Psoas muscle (tissue), 8 donors: Measurements from ENCODE around the gene FIG4. TPM values are rescaled to one million over a fixed set of nuclear protein-coding genes. Genes with fewer than 3 reads are reported as not detected.

Experiments used
- ATAC-seq, 4 donors: fragments of 200-7000 bp; cut with Tn5 transposase; one replicate each; pipeline ENCODE4 v1.9.1; 2020; ENCODE audit warnings: moderate library complexity in 3 of 4, mild to moderate bottlenecking in 2 of 4
- DNase-seq, 2 donors: peaks; one replicate each; pipeline ENCODE4 v3.0.0-alpha.2; 2020
- H3K27ac ChIP-seq: fragments of 200-600 bp; one replicate; pipeline ENCODE4 v1.8.0; 2022
- H3K27me3 ChIP-seq, 3 donors: fragments of 200-600 bp in 1 of 3; one replicate each; pipeline versions ENCODE4 v1.6.1 to v1.8.0; 2013 to 2022; ENCODE audit warnings: low read length in 2 of 3, mild to moderate bottlenecking in 2 of 3, moderate library complexity in 1 of 3; ENCODE audit not compliant: insufficient read depth in 3 of 3
- H3K36me3 ChIP-seq, 2 donors: fragments of 200-600 bp in 1 of 2; one replicate each; pipeline versions ENCODE4 v1.6.1 to v1.8.0; 2013 to 2022; ENCODE audit warnings: low read depth in 1 of 2, mild to moderate bottlenecking in 1 of 2, moderate library complexity in 1 of 2; ENCODE audit not compliant: insufficient read depth in 1 of 2
- H3K4me1 ChIP-seq: fragments of 200-600 bp; one replicate; pipeline ENCODE4 v1.8.0; 2022
- H3K4me3 ChIP-seq: fragments of 200-600 bp; one replicate; pipeline ENCODE4 v1.8.0; 2022; ENCODE audit warnings: mild to moderate bottlenecking
- H3K9me3 ChIP-seq: fragments of 200-600 bp; one replicate; pipeline ENCODE4 v1.8.0; 2022
- WGBS, 3 donors: extraction: QIAGEN DNeasy Blood & Tissue Kit; methylation state at CpG; one replicate each; pipeline versions ENCODE4 v1.1.6 to v1.1.7; 2013; 5-methylcytosine and 5-hydroxymethylcytosine counted together
- intact Hi-C, 2 donors: fragments of 100-400 bp; cut with DNase I; formaldehyde crosslinking; loops; one replicate each; pipeline versions ENCODE4 v1.11.0 to v1.14.2; 2022
- polyA plus RNA-seq, 3 donors: library from polyadenylated mRNA; stranded (reverse); fragments of 200-250 nt; gene quantifications; one replicate each; pipeline ENCODE4 v1.2.3, GENCODE V29; 2013
- total RNA-seq, 4 donors: library from RNA; stranded (reverse); fragmentation: NEBNext Ultra II Directional in 2 of 4; extraction: Animal tissue kit (Norgen Biotek cat#: 25700) in 2 of 4; gene quantifications; one replicate each; pipeline versions ENCODE4 v1.2.1 to v1.2.4, GENCODE V29; 2021 to 2023
- TF ChIP-seq, protein P1 (sequence below): fragments of 200-600 bp; IDR thresholded peaks from one replicate; pipeline ENCODE4 v1.8.0; 2022; ENCODE audit warnings: antibody characterized with exemption
- donor health status: healthy with polysubstance abuse.
- donor health status: DM: no; HTN: no; CAD: no; lungs with moderate emphysema.
- donor health status: Bipolar disorder and iron deficiency.
- donor health status: healthy.
- donor health status: DM: yes; HTN: yes; CAD: no.
- donor health status: DM: no; HTN: no; CAD: no.
- donor health status: DM: no; HTN: no; CAD: no.
- donor health status: DM: yes; HTN: yes; CAD: no.

Gene FIG4
- total and polyA plus RNA-seq, 7 donors, result 5.8 to 12.5 (median 8.6) TPM

DNA sequence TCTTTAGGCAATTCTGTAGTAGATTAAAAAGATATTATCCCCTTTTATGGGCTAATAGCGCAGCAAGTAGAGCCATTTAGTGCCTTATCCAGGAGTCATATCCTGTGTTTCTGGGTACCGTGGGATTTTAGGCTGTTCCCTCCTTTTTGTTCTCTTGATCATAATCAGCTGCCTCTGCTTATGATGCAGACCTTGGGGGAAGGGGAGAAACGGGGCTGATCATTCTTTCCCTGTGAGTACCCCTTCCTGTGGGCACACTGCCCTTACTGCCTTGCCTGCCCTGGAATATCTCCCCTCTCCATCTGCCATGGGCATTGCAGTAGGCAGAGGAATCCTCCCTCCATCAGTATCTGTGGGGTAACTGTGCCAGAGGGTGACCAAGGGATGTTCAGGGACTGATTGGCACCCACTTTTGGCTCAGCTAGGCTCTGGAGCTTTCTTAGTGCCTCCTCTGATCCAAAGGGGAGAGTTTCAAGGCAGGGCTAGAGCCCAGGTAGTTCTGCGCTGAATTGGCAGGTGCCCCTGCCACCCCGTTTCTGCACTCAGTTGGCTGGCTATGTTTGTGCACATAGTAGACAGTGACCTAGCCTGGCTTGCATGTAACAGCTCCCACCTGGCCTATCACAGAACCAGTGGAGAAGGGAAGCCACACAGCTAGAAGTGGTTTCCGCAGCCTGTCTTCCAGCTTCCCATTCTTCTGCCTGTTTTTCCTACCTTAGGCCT is 103.3 kb downstream of the FIG4 start:
- Histone ChIP-seq H3K36me3 (peaks cover 0 to 15% of the 10 kb centered on the region in 2 donors), H3K4me3 (no peak overlapping the region), H3K9me3 (no peaks in the 10 kb centered on the region), H3K27me3 (no peaks in the 10 kb centered on the region), H3K4me1 (no peaks in the 10 kb centered on the region), H3K27ac (peak overlapping the region; percentile 42)
- ATAC-seq, result peak in 3 of 4 donors; percentile 20 to 30 (median 26)
- TF ChIP-seq, protein P1, sequence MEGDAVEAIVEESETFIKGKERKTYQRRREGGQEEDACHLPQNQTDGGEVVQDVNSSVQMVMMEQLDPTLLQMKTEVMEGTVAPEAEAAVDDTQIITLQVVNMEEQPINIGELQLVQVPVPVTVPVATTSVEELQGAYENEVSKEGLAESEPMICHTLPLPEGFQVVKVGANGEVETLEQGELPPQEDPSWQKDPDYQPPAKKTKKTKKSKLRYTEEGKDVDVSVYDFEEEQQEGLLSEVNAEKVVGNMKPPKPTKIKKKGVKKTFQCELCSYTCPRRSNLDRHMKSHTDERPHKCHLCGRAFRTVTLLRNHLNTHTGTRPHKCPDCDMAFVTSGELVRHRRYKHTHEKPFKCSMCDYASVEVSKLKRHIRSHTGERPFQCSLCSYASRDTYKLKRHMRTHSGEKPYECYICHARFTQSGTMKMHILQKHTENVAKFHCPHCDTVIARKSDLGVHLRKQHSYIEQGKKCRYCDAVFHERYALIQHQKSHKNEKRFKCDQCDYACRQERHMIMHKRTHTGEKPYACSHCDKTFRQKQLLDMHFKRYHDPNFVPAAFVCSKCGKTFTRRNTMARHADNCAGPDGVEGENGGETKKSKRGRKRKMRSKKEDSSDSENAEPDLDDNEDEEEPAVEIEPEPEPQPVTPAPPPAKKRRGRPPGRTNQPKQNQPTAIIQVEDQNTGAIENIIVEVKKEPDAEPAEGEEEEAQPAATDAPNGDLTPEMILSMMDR, result no peak
- no peak for DNase-seq
- 77 to 79% (median 77%) methylated on average over 6 of the region's 6 CpGs for WGBS, 3 donors
- intact Hi-C loops, result no loop called here

DNA sequence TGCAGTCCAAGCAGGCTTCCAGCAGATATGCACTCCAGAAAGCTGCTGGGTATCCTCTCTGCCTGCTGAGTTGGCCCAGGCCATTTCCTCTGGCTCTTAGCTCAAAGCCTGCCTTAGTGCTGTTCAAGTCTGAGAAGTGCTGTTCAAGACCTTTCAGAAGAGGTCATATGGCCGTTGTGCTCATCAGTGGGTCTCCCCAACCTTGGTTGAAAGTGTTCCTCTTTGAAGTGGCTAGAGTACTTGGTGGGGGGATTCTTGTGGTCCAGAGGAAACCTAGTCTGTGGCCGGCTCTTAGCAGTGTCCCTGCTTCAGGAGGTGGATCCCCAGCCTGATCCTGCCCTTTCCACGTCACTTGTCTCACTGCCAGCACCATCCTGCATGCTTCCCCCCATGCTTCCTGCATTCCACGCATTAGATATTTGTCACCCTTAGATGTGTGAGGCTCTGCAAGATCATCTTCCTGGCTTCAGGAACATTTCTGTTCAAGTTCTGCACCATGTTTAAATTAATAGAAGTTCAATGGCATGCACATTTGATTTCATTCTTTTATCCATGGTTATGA is 105.0 kb downstream of the FIG4 start:
- WGBS, 3 donors, result 69 to 81% (median 76%) methylated on average over 4 of the region's 4 CpGs
- TF ChIP-seq, protein P1, result no peak
- Histone ChIP-seq H3K27ac (no peak overlapping the region), H3K36me3 (peaks cover 0 to 23% of the 10 kb centered on the region in 2 donors), H3K9me3 (no peaks in the 10 kb centered on the region), H3K4me1 (no peaks in the 10 kb centered on the region), H3K4me3 (no peak overlapping the region), H3K27me3 (no peaks in the 10 kb centered on the region)
- ATAC-seq, result no peak
- no peak for DNase-seq
- intact Hi-C loops, result no loop called here

DNA sequence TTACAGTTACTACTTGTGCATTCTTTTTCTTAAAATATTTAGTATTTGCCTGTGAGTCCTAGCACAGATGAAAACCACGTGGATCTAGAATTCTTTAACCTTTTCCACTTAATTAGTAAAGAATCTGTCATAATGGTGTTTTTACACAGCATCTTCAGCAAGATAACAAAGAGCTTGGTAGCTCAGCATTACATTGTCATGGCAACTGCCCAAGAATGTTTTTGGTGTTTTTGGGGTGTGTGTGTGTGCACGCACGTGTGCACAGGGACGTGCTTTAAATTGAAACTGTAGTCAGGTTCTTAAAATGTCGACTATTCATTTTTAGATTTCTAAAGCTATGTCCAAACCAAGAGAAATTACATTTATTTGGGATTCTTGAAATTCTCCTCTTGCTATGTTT is 108.0 kb downstream of the FIG4 start:
- WGBS, 3 donors, result 76 to 83% (median 82%) methylated on average over 5 of the region's 5 CpGs
- Histone ChIP-seq H3K4me3 (no peak overlapping the region), H3K27ac (no peak overlapping the region), H3K4me1 (no peaks in the 10 kb centered on the region), H3K27me3 (no peaks in the 10 kb centered on the region), H3K36me3 (peaks cover 0 to 17% of the 10 kb centered on the region in 2 donors), H3K9me3 (no peaks in the 10 kb centered on the region)
- DNase-seq, result no peak
- TF ChIP-seq, protein P1, result no peak
- ATAC-seq, result no peak
- intact Hi-C loops, result no loop called here

DNA sequence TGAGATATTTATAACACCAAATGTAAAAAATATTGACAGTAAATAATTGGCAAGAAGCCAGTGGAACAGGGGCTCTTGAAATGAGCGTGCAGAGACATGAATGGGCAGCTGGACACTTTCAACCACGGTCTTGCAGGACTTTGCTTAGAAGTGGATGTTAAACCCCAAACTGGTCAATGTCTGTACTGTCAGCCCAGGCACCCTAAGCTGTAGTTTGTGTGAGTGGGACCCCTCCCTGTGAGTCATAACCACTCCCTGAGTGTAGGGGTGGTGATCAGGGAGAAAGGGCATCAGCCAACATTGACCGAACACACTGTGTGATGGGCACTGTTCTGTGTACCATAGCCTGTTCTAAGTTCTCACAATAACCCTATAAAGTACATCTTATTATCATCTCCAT is 108.6 kb downstream of the FIG4 start:
- no peaks in the 10 kb centered on the region for H3K27me3 ChIP-seq
- H3K36me3 ChIP-seq, result peaks cover 0 to 17% of the 10 kb centered on the region in 2 donors
- DNase-seq (no peak), ATAC-seq (no peak)
- H3K4me1 ChIP-seq, result no peaks in the 10 kb centered on the region
- no peak overlapping the region for H3K4me3 ChIP-seq
- H3K9me3 ChIP-seq, result no peaks in the 10 kb centered on the region
- H3K27ac ChIP-seq, result no peak overlapping the region
- 60 to 71% (median 65%) methylated on average over 3 of the region's 3 CpGs for WGBS, 3 donors
- intact Hi-C loops, result no loop called here
- TF ChIP-seq, protein P1, result no peak
